ENCODE data around the gene SEMA3F. TPM values are rescaled to one million over a fixed set of nuclear protein-coding genes. Genes with fewer than 3 reads are reported as not detected.

Gene SEMA3F
- total RNA-seq, 1 experiment from 2014 or later: 34.0 TPM

DNA sequence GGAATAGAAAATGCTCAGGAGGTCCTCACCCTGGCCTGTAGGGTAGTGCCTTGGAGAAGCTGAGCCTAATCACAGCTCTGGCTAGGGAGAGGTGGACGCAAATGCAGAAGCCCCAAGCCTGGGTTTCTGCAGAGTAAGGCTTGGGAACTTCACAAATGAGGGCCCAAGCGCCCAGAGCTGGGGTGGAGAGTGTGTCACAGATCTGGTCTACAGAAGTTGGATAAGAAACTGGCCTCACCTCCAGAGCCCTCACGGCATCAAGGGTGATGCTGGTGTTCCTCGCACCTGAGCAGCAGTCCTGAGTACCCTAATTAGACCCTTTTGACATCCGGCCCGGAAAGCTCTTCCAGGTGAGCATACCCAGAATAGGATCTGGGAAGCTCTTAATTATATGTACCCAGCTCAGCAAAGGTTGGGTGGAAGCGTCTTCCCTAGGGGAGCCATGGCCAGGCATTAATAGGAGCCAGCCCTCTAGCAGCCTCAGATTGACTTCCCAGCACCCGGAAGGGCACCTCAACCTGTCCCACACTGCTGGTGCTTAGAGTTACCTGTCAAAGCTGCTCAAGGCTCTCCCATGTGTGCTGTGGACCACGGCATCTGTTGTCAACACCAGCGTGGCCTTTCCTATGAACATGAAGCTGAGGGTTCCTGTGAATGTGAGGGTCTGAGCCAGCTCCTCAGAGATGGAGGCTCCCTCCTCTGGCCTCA, 34.6 kb upstream of the SEMA3F start:
- no peaks in the 10 kb centered on the region for H3K9me3 ChIP-seq (ENCODE audit: insufficient read depth, low read depth)
- no peak overlapping the region for H3K4me2 ChIP-seq
- no TSS peak for BruUV-seq (replicated peaks)
- no peaks in the 10 kb centered on the region for H3K79me2 ChIP-seq (ENCODE audit: low read depth)
- no peak for DNase-seq
- H4K20me1 ChIP-seq (ENCODE audit: insufficient read depth): peaks cover 18% of the 10 kb centered on the region
- no peak overlapping the region for H3K4me3 ChIP-seq
- ChIA-PET CTCF (interaction anchor here (0.5 kb wide), 1 partner anchor 692 kb away, joined by 6 read pairs; no protein-coding TSS in a partner anchor), POLR2A (ENCODE audit: unreplicated experiment) (interaction anchor here (0.5 to 0.7 kb wide), 2 partner anchors 20 to 65 kb away, joined by 3 to 9 read pairs; no protein-coding TSS in a partner anchor)
- H3K4me1 ChIP-seq (replicated peaks; ENCODE audit: insufficient read depth): 0 out of 2 replicates have a peak, but pooled peaks cover 4% of the 10 kb centered on the region
- H3F3A ChIP-seq (ENCODE audit: insufficient read depth, low read depth): peaks cover 22% of the 10 kb centered on the region; the same call in 1 of the 2 replicates
- no peak for TF ChIP-seq EZH2 (IDR thresholded peaks at IDR 0.05; ENCODE audit: low read depth)
- TF ChIP-seq, protein P1, sequence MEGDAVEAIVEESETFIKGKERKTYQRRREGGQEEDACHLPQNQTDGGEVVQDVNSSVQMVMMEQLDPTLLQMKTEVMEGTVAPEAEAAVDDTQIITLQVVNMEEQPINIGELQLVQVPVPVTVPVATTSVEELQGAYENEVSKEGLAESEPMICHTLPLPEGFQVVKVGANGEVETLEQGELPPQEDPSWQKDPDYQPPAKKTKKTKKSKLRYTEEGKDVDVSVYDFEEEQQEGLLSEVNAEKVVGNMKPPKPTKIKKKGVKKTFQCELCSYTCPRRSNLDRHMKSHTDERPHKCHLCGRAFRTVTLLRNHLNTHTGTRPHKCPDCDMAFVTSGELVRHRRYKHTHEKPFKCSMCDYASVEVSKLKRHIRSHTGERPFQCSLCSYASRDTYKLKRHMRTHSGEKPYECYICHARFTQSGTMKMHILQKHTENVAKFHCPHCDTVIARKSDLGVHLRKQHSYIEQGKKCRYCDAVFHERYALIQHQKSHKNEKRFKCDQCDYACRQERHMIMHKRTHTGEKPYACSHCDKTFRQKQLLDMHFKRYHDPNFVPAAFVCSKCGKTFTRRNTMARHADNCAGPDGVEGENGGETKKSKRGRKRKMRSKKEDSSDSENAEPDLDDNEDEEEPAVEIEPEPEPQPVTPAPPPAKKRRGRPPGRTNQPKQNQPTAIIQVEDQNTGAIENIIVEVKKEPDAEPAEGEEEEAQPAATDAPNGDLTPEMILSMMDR (conservative IDR thresholded peaks at IDR 0.05): no peak
- H2AFZ ChIP-seq: no peak overlapping the region
- H3K9me2 ChIP-seq (ENCODE audit: insufficient read depth): no peaks in the 10 kb centered on the region
- no peak overlapping the region for H3K27ac ChIP-seq
- intact Hi-C loops (cut with micrococcal nuclease; ENCODE audit: unreplicated experiment): loop anchor here (1.0 to 10.0 kb wide), 5 partner anchors 35 to 434 kb away; partner anchors contain the start of gene SEMA3F
- H3K27me3 ChIP-seq (ENCODE audit: insufficient read depth, low read depth): no peaks in the 10 kb centered on the region
- H3K36me3 ChIP-seq (ENCODE audit: low read depth): no peaks in the 10 kb centered on the region

DNA sequence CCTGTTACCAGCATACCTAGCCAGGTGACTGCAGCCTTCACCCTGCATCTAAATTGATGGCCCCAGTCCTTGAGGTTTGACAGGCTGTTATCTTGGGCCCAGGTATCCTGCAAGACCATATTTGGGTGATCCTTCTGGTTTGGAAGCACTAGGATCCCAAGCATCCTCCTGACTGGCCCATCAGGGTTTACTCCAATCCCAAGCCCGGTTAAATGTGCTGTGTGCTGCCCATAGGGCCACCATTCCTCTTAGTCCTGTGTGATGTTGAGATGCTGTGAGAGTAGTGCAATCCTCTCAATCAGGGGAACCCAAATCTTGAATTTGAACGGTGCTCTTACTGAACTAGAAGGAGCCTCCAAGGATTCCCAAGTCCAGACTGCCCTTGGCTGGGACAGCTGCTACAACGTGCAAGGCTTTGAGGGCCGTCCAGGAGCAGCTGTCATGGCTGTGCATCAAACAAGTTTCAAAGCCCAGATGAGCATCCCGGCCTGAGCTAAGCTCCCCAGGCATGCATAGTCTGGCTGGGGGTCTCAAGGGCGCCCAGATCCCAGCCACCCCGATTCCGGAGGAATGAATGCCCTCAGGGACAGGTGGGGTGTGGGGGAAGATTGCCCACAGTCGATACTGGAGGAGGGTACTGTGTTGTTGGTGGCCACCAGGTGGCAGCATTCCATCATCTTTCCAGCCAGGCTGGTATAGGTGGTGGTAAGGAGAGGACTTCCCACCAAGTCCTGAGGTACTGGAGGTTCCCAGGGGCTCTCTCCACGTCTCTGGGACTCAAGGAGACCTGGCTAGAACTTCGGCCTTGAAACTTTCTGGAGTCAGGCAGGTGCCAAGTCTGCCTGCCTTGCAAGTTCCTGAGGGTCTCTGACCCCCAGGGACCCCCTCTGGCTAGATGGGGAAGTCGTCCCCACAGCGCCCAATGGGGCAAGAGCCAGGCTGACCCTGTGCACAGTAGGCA, 33.8 kb upstream of the SEMA3F start:
- no peak overlapping the region for H3K4me2 ChIP-seq
- no peaks in the 10 kb centered on the region for H3K36me3 ChIP-seq (ENCODE audit: low read depth)
- no peak overlapping the region for H3K4me3 ChIP-seq
- TF ChIP-seq EZH2 (IDR thresholded peaks at IDR 0.05; ENCODE audit: low read depth): no peak
- TF ChIP-seq, protein P1 (conservative IDR thresholded peaks at IDR 0.05): peak; percentile 87
- 0 out of 2 replicates have a peak, but pooled peaks cover 4% of the 10 kb centered on the region for H3K4me1 ChIP-seq (replicated peaks; ENCODE audit: insufficient read depth)
- H3K27ac ChIP-seq: no peak overlapping the region
- peaks cover 22% of the 10 kb centered on the region; the same call in 1 of the 2 replicates for H3F3A ChIP-seq (ENCODE audit: insufficient read depth, low read depth)
- ChIA-PET POLR2A (ENCODE audit: unreplicated experiment) (interaction anchor here (0.5 to 0.7 kb wide), 2 partner anchors 65 to 121 kb away, joined by 3 to 5 read pairs; no protein-coding TSS in a partner anchor), CTCF (interaction anchor here (0.5 to 0.6 kb wide), 2 partner anchors 17 to 693 kb away, joined by 4 to 6 read pairs; no protein-coding TSS in a partner anchor)
- intact Hi-C loops (cut with micrococcal nuclease; ENCODE audit: unreplicated experiment): loop anchor here (1.0 to 10.0 kb wide), 5 partner anchors 34 to 433 kb away; partner anchors contain the start of gene SEMA3F
- peak; percentile 63 to 76 for DNase-seq
- H3K9me3 ChIP-seq (ENCODE audit: insufficient read depth, low read depth): no peaks in the 10 kb centered on the region
- TSS peak; percentile 18 for BruUV-seq (replicated peaks)
- no peak overlapping the region for H2AFZ ChIP-seq
- no peaks in the 10 kb centered on the region for H3K27me3 ChIP-seq (ENCODE audit: insufficient read depth, low read depth)
- H3K79me2 ChIP-seq (ENCODE audit: low read depth): no peaks in the 10 kb centered on the region
- peaks cover 18% of the 10 kb centered on the region for H4K20me1 ChIP-seq (ENCODE audit: insufficient read depth)
- H3K9me2 ChIP-seq (ENCODE audit: insufficient read depth): no peaks in the 10 kb centered on the region

DNA sequence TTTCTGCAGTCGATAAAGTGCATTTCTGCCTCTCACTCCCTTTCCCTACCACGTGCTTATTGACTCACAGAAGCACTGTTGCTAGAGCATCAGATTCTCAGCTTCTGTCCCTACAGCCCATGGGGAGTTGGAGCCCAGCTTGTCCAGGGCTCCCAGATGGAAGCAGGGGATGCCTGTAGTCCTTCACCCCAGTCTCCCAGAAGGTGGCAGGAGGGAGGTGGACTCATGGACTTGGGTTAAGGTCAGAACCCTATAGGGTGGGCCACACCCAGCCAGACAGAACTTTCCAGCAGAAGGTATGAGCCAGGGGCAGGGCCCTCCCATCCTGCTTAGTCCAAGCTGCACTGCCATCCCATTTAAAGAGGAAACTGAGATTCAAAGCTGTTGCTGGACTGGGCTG, 33.1 kb upstream of the SEMA3F start:
- TF ChIP-seq, protein P1 (conservative IDR thresholded peaks at IDR 0.05): no peak
- no peak for TF ChIP-seq EZH2 (IDR thresholded peaks at IDR 0.05; ENCODE audit: low read depth)
- H3K27ac ChIP-seq: no peak overlapping the region
- 0 out of 2 replicates have a peak, but pooled peaks cover 4% of the 10 kb centered on the region for H3K4me1 ChIP-seq (replicated peaks; ENCODE audit: insufficient read depth)
- BruUV-seq (replicated peaks): no TSS peak
- no peaks in the 10 kb centered on the region for H3K9me3 ChIP-seq (ENCODE audit: insufficient read depth, low read depth)
- no peaks in the 10 kb centered on the region for H3K9me2 ChIP-seq (ENCODE audit: insufficient read depth)
- no peaks in the 10 kb centered on the region for H3K27me3 ChIP-seq (ENCODE audit: insufficient read depth, low read depth)
- H3K36me3 ChIP-seq (ENCODE audit: low read depth): no peaks in the 10 kb centered on the region
- H3K79me2 ChIP-seq (ENCODE audit: low read depth): no peaks in the 10 kb centered on the region
- intact Hi-C loops (cut with micrococcal nuclease; ENCODE audit: unreplicated experiment): loop anchor here (5.0 to 10.0 kb wide), 2 partner anchors 150 to 433 kb away; no protein-coding TSS in a partner anchor
- CTCF ChIA-PET: no interaction called here
- no peak overlapping the region for H3K4me3 ChIP-seq
- peaks cover 22% of the 10 kb centered on the region; the same call in 1 of the 2 replicates for H3F3A ChIP-seq (ENCODE audit: insufficient read depth, low read depth)
- H4K20me1 ChIP-seq (ENCODE audit: insufficient read depth): peaks cover 18% of the 10 kb centered on the region
- no peak for DNase-seq
- POLR2A ChIA-PET (ENCODE audit: unreplicated experiment): interaction anchor here (0.7 kb wide), 1 partner anchor 58 kb away, joined by 3 read pairs; no protein-coding TSS in a partner anchor
- H3K4me2 ChIP-seq: no peak overlapping the region
- H2AFZ ChIP-seq: no peak overlapping the region

All from PC-9 (cell line).